Bronchial smooth muscle cell (primary cell): ENCODE measurements around the gene ADGB. TPM values are rescaled to one million over a fixed set of nuclear protein-coding genes. Genes with fewer than 3 reads are reported as not detected.

ENCODE experiments used
- total RNA-seq: library from RNA; depleted of rRNA; stranded (reverse); fragments of >200 nt; gene quantifications from 2 replicates; pipeline ENCODE4 v1.2.1, GENCODE V29; 2014

Gene ADGB
- not detected in 2 replicates for total RNA-seq

DNA sequence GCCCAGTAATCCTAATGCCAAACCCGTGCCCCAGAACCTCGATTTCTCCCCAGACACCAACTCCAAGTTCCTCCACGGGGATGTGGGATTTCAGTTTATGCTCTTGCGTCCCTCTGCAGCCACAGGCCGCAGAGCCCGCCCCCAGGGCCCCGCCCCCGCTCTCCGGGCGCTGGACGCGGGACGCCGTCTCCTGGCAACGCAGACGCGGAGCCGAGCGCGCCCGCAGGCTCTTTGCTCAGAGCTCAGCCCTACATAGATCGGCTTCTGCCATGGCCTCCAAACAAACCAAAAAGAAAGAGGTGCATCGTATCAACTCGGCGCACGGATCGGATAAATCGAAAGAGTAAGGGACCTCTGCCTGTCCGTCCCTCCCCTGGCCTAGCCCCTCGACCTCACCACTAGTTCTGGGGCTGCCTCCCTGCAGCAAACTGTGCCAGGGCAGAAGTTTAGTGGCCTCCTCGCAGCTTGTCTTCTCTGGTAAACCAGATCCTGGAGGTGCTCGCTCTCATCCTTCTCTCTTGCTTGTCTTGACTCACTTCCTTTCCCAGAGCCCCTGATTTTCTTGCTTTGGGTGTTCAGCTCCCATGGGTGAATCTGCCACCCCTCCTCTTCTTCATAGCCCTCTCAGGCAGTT is at the start of gene ADGB:
Gene ADGB, plus strand, starts transcription at position 201 of the 634 bp plus-strand sequence. Its CDS starts 69 bp downstream, at position 270.

Other genes starting within 250 kb of the ADGB start
- gene RAB32, start 55.1 kb upstream of the ADGB start, total RNA-seq: 55.0 and 90.6 TPM in 2 replicates